PC-9 (cell line): ENCODE data around the gene ESX1. TPM values are rescaled to one million over a fixed set of nuclear protein-coding genes. Genes with fewer than 3 reads are reported as not detected.

Experiments
- BruUV-seq: library from RNA; stranded (reverse); fragments of 400-500 nt; replicated peaks from 2 replicates; lab custom pipeline; 2021; lab: Mats Ljungman, UMichigan
- CTCF ChIA-PET: fragments of 300-600 bp; sonication (Branson Sonifier 250); formaldehyde crosslinking; loops from one replicate; lab custom pipeline; 2022; ENCODE audit warnings: antibody characterized with exemption; lab: Charles Lee
- POLR2A ChIA-PET: fragments of 300-600 bp; sonication (Branson Sonifier 250); formaldehyde crosslinking; loops from one replicate; lab custom pipeline; 2022; ENCODE audit warnings: antibody characterized with exemption; ENCODE audit not compliant: unreplicated experiment; lab: Charles Lee
- DNase-seq, 2 experiments: peaks; one replicate each; pipeline versions ENCODE4 v3.0.0 to v3.0.0-alpha.2; 2015 to 2022; ENCODE audit warnings: mixed read lengths in 1 of 2
- H2AFZ ChIP-seq: fragments of 200-600 bp; sonication (generic); 2 replicates; pipeline ENCODE4 v1.8.1; 2017; ENCODE audit warnings: antibody characterized with exemption
- H3F3A ChIP-seq: fragments of 200-600 bp; sonication (generic); 2 replicates; pipeline ENCODE4 v1.8.1; 2017; ENCODE audit warnings: antibody characterized with exemption, mild to moderate bottlenecking, low read depth; ENCODE audit not compliant: insufficient read depth
- H3K27ac ChIP-seq: fragments of 200-600 bp; sonication (generic); 2 replicates; pipeline ENCODE4 v1.6.1; 2016; ENCODE audit warnings: mixed run types
- H3K27me3 ChIP-seq: fragments of 200-600 bp; sonication (generic); 2 replicates; pipeline ENCODE4 v1.6.1; 2016; ENCODE audit warnings: low read depth, mixed run types; ENCODE audit not compliant: insufficient read depth
- H3K36me3 ChIP-seq: fragments of 200-600 bp; sonication (generic); 2 replicates; pipeline ENCODE4 v1.6.1; 2016; ENCODE audit warnings: low read depth, mixed run types
- H3K4me1 ChIP-seq: fragments of 200-600 bp; sonication (generic); replicated peaks from 2 replicates; pipeline ENCODE4 v1.6.1; 2016; ENCODE audit warnings: mixed run types; ENCODE audit not compliant: insufficient read depth
- H3K4me2 ChIP-seq: fragments of 200-600 bp; sonication (generic); 2 replicates; pipeline ENCODE4 v1.6.1; 2017; ENCODE audit warnings: mixed run types
- H3K4me3 ChIP-seq: fragments of 200-600 bp; sonication (generic); 2 replicates; pipeline ENCODE4 v1.6.1; 2016; ENCODE audit warnings: mixed run types
- H3K79me2 ChIP-seq: fragments of 200-600 bp; sonication (generic); 2 replicates; pipeline ENCODE4 v1.6.1; 2017; ENCODE audit warnings: low read depth, mixed run types
- H3K9me2 ChIP-seq: fragments of 200-600 bp; sonication (generic); 2 replicates; pipeline ENCODE4 v1.8.1; 2017; ENCODE audit warnings: mild to moderate bottlenecking; ENCODE audit not compliant: insufficient read depth
- H3K9me3 ChIP-seq: fragments of 200-600 bp; sonication (generic); 2 replicates; pipeline ENCODE4 v1.8.1; 2016; ENCODE audit warnings: low read depth; ENCODE audit not compliant: insufficient read depth
- H4K20me1 ChIP-seq: fragments of 200-600 bp; sonication (generic); 2 replicates; pipeline ENCODE4 v1.8.1; 2017; ENCODE audit not compliant: insufficient read depth
- CTCF ChIP-seq: fragments of 200-600 bp; sonication (generic); conservative IDR thresholded peaks from 2 replicates; pipeline ENCODE4 v1.6.1; 2017; ENCODE audit warnings: mixed run types, antibody characterized with exemption, mild to moderate bottlenecking, moderate library complexity
- EZH2 ChIP-seq: fragments of 200-600 bp; sonication (generic); IDR thresholded peaks from 2 replicates; pipeline ENCODE4 v1.8.0; 2017; ENCODE audit warnings: antibody characterized with exemption, low read depth
- intact Hi-C: fragments of 100-400 bp; cut with micrococcal nuclease; formaldehyde crosslinking; loops from one replicate; pipeline ENCODE4 v1.10.0; 2022; ENCODE audit not compliant: unreplicated experiment
- total RNA-seq: library from RNA; stranded (reverse); gene quantifications from 2 replicates; pipeline ENCODE4 v1.2.3, GENCODE V29; 2021

Gene ESX1
- total RNA-seq, 1 experiment from 2014 or later, result 1.9 TPM

GRCh38 chrX:104270916-104271512, 16.3 kb upstream of the ESX1 start:
- CTCF ChIA-PET, result no interaction called here
- intact Hi-C loops, result loop anchor here (1.0 to 10.0 kb wide), 2 partner anchors 74 to 76 kb away; no protein-coding TSS in a partner anchor
- H3K4me3 ChIP-seq, result no peak overlapping the region
- H3K36me3 ChIP-seq, result no peaks in the 10 kb centered on the region
- H3K4me1 ChIP-seq, result no peaks in the 10 kb centered on the region
- no peak overlapping the region for H3K27ac ChIP-seq
- H4K20me1 ChIP-seq, result no peaks in the 10 kb centered on the region
- H3K9me3 ChIP-seq, result no peaks in the 10 kb centered on the region
- no peaks in the 10 kb centered on the region for H3K79me2 ChIP-seq
- BruUV-seq, result no TSS peak
- no peaks in the 10 kb centered on the region for H3F3A ChIP-seq
- TF ChIP-seq EZH2 (no peak), CTCF (peak; percentile 79)
- no peaks in the 10 kb centered on the region for H3K27me3 ChIP-seq
- POLR2A ChIA-PET, result no interaction called here
- peak overlapping the region; percentile 36 for H3K4me2 ChIP-seq
- no peak overlapping the region for H2AFZ ChIP-seq
- DNase-seq, result peak; percentile 47 to 57
- H3K9me2 ChIP-seq, result no peaks in the 10 kb centered on the region

- no peak overlapping the region for H2AFZ ChIP-seq
- H3K27ac ChIP-seq, result no peak overlapping the region
- no peak overlapping the region for H3K4me2 ChIP-seq
- intact Hi-C loops, result loop anchor here (10.0 kb wide), 1 partner anchor 75 kb away; no protein-coding TSS in a partner anchor
- no TSS peak for BruUV-seq
- ChIA-PET POLR2A (interaction anchor here (0.7 kb wide), 1 partner anchor 168 kb away, joined by 3 read pairs; no protein-coding TSS in a partner anchor), CTCF (interaction anchor here (0.6 kb wide), 2 partner anchors 172 to 295 kb away, joined by 3 read pairs; no protein-coding TSS in a partner anchor)
- no peaks in the 10 kb centered on the region for H3K4me1 ChIP-seq
- no peaks in the 10 kb centered on the region for H3K27me3 ChIP-seq
- DNase-seq, result no peak
- H3F3A ChIP-seq, result no peaks in the 10 kb centered on the region
- no peaks in the 10 kb centered on the region for H3K9me2 ChIP-seq
- H3K36me3 ChIP-seq, result no peaks in the 10 kb centered on the region
- H4K20me1 ChIP-seq, result no peaks in the 10 kb centered on the region
- TF ChIP-seq CTCF (no peak), EZH2 (no peak)
- H3K79me2 ChIP-seq, result no peaks in the 10 kb centered on the region
- no peaks in the 10 kb centered on the region for H3K9me3 ChIP-seq
- H3K4me3 ChIP-seq, result no peak overlapping the region
These were observed 15.5 kb upstream of the ESX1 start for GRCh38 chrX:104270212-104270611.

GRCh38 chrX:104255465-104255864, 732 bp upstream of the ESX1 start:
- H3K9me2 ChIP-seq, result no peaks in the 10 kb centered on the region
- no peak overlapping the region for H2AFZ ChIP-seq
- no peaks in the 10 kb centered on the region for H4K20me1 ChIP-seq
- ChIA-PET CTCF (no interaction called here), POLR2A (no interaction called here)
- H3K4me1 ChIP-seq, result peaks cover 21% of the 10 kb centered on the region
- intact Hi-C loops, result no loop called here
- H3F3A ChIP-seq, result peaks cover 15% of the 10 kb centered on the region; the same call in 1 of the 2 replicates
- no peak overlapping the region for H3K27ac ChIP-seq
- no peaks in the 10 kb centered on the region for H3K9me3 ChIP-seq
- H3K4me2 ChIP-seq, result no peak overlapping the region
- H3K36me3 ChIP-seq, result no peaks in the 10 kb centered on the region
- BruUV-seq, result no TSS peak
- DNase-seq, result no peak
- H3K27me3 ChIP-seq, result no peaks in the 10 kb centered on the region
- no peak for TF ChIP-seq EZH2
- no peak for TF ChIP-seq CTCF
- H3K79me2 ChIP-seq, result no peaks in the 10 kb centered on the region
- H3K4me3 ChIP-seq, result no peak overlapping the region
